MCF 10A (cell line): ENCODE results near the gene CGAS. TPM values are rescaled to one million over a fixed set of nuclear protein-coding genes. Genes with fewer than 3 reads are reported as not detected.

Source experiments
- BruUV-seq: library from RNA; stranded (reverse); fragments of 400-500 nt; replicated peaks from 2 replicates; lab custom pipeline; 2021; lab: Mats Ljungman, UMichigan
- CTCF ChIA-PET: fragments of 300-600 bp; sonication (Branson Sonifier 250); formaldehyde crosslinking; extraction: SDS; loops from one replicate; lab custom pipeline; 2021; ENCODE audit warnings: antibody characterized with exemption, inconsistent platforms; lab: Yijun Ruan, JAX
- POLR2A ChIA-PET: fragments of 300-600, 350-650 bp; sonication (Branson Sonifier 250); formaldehyde crosslinking; extraction: SDS; loops from one replicate; lab custom pipeline; 2020; ENCODE audit warnings: antibody characterized with exemption, inconsistent platforms; lab: Yijun Ruan, JAX
- DNase-seq: peaks from one replicate; pipeline ENCODE4 v3.0.0-alpha.2; 2018; ENCODE audit not compliant: unreplicated experiment
- H3K27ac Mint-ChIP-seq: one replicate; pipeline ENCODE4 v1.8.0; 2022; ENCODE audit warnings: mild to moderate bottlenecking, low read depth, mixed read lengths; ENCODE audit not compliant: unreplicated experiment
- H3K27me3 Mint-ChIP-seq: one replicate; pipeline ENCODE4 v1.8.0; 2022; ENCODE audit warnings: mixed read lengths; ENCODE audit not compliant: insufficient read depth, unreplicated experiment
- H3K36me3 Mint-ChIP-seq: one replicate; pipeline ENCODE4 v1.8.0; 2022; ENCODE audit warnings: mild to moderate bottlenecking, moderate library complexity, mixed read lengths; ENCODE audit not compliant: insufficient read depth, unreplicated experiment
- H3K4me1 Mint-ChIP-seq: one replicate; pipeline ENCODE4 v1.8.0; 2022; ENCODE audit warnings: mixed read lengths; ENCODE audit not compliant: insufficient read depth, unreplicated experiment
- H3K4me3 Mint-ChIP-seq: one replicate; pipeline ENCODE4 v1.8.0; 2022; ENCODE audit warnings: mild to moderate bottlenecking, moderate library complexity, mixed read lengths; ENCODE audit not compliant: unreplicated experiment
- H3K9me3 Mint-ChIP-seq: one replicate; pipeline ENCODE4 v1.8.0; 2022; ENCODE audit warnings: mixed read lengths; ENCODE audit not compliant: unreplicated experiment
- CTCF ChIP-seq: fragments of 200-600 bp; IDR thresholded peaks from one replicate; pipeline ENCODE4 v1.8.0; 2022; ENCODE audit warnings: antibody characterized with exemption, mild to moderate bottlenecking; ENCODE audit not compliant: unreplicated experiment
- intact Hi-C: fragments of 100-400 bp; cut with micrococcal nuclease; formaldehyde crosslinking; loops from 2 replicates; pipeline ENCODE4 v1.14.1; 2022
- total RNA-seq: library from RNA; stranded (reverse); gene quantifications from 2 replicates; pipeline ENCODE4 v1.2.3, GENCODE V29; 2022

The CGAS gene
- total RNA-seq, 1 experiment from 2014 or later = 11.6 TPM

- no peak overlapping the region for H3K27ac Mint-ChIP-seq
- no peak overlapping the region for H3K4me3 Mint-ChIP-seq
- H3K36me3 Mint-ChIP-seq = no peaks in the 10 kb centered on the region
- BruUV-seq = no TSS peak
- H3K9me3 Mint-ChIP-seq = no peaks in the 10 kb centered on the region
- H3K27me3 Mint-ChIP-seq = no peaks in the 10 kb centered on the region
- ChIA-PET POLR2A (interaction anchor here (0.6 kb wide), 1 partner anchor 17 kb away, joined by 3 read pairs; no protein-coding TSS in a partner anchor), CTCF (interaction anchor here (2.0 kb wide), 1 partner anchor 20 kb away, joined by 7 read pairs; no protein-coding TSS in a partner anchor)
- no peaks in the 10 kb centered on the region for H3K4me1 Mint-ChIP-seq
- no peak for TF ChIP-seq CTCF
- DNase-seq = no peak
- intact Hi-C loops = no loop called here
Observed at GRCh38 chr6:73409395-73409794, 42.7 kb downstream of the CGAS start.

GRCh38 chr6:73400656-73401055 is 51.4 kb downstream of the CGAS start:
- Mint-ChIP-seq H3K36me3 (no peaks in the 10 kb centered on the region), H3K9me3 (no peaks in the 10 kb centered on the region), H3K27ac (no peak overlapping the region), H3K27me3 (no peaks in the 10 kb centered on the region), H3K4me1 (no peaks in the 10 kb centered on the region), H3K4me3 (no peak overlapping the region)
- no peak for DNase-seq
- CTCF ChIA-PET = interaction anchor here (3.8 kb wide), 1 partner anchor 11 kb away, joined by 19 read pairs; no protein-coding TSS in a partner anchor
- no TSS peak for BruUV-seq
- no peak for TF ChIP-seq CTCF
- intact Hi-C loops = no loop called here
- POLR2A ChIA-PET = no interaction called here

- no peak for DNase-seq
- H3K4me3 Mint-ChIP-seq = no peak overlapping the region
- ChIA-PET CTCF (interaction anchor here (0.8 kb wide), 1 partner anchor 816 kb away, joined by 3 read pairs; no protein-coding TSS in a partner anchor), POLR2A (no interaction called here)
- intact Hi-C loops = no loop called here
- H3K27me3 Mint-ChIP-seq = no peaks in the 10 kb centered on the region
- no peak for TF ChIP-seq CTCF
- no peaks in the 10 kb centered on the region for H3K4me1 Mint-ChIP-seq
- H3K36me3 Mint-ChIP-seq = no peaks in the 10 kb centered on the region
- no TSS peak for BruUV-seq
- no peak overlapping the region for H3K27ac Mint-ChIP-seq
- H3K9me3 Mint-ChIP-seq = no peaks in the 10 kb centered on the region
Observed at GRCh38 chr6:73395875-73396274, 56.2 kb downstream of the CGAS start.

GRCh38 chr6:73394577-73395354 is 57.3 kb downstream of the CGAS start, which contains the start of gene DDX43:
TSS of gene DDX43 (plus strand) at chr6:73394828. CDS start at chr6:73394906, 78 bp downstream.
- no peak within 1 kb of the TSS for H3K27ac Mint-ChIP-seq
- BruUV-seq = no TSS peak
- intact Hi-C loops = no loop called here
- no peak for TF ChIP-seq CTCF
- POLR2A ChIA-PET = no interaction called here
- no peaks in the 10 kb centered on the region for H3K9me3 Mint-ChIP-seq
- CTCF ChIA-PET = no interaction called here
- no peaks in the 10 kb centered on the region for H3K27me3 Mint-ChIP-seq
- no peak for DNase-seq
- no peaks in the 10 kb centered on the region for H3K4me1 Mint-ChIP-seq
- H3K36me3 Mint-ChIP-seq = no peaks in the 10 kb centered on the region
- no peak within 1 kb of the TSS for H3K4me3 Mint-ChIP-seq
